Measurements from ENCODE around the gene DOCK2.

- no peak for TF ChIP-seq CTCF (IDR thresholded peaks at IDR 0.05 in 2 of 3, conservative IDR thresholded peaks at IDR 0.05 in 1 of 3; ENCODE audit: insufficient read depth in 2 of 3, low read depth in 1 of 3, low read length in 3 of 3)
- no peak for TF ChIP-seq SMAD1 (IDR thresholded peaks at IDR 0.05; ENCODE audit: low read depth, low read length, partially characterized antibody)
- no peak for TF ChIP-seq ATF2 (CRISPR knock-in tag; IDR thresholded peaks at IDR 0.05)
- TF ChIP-seq YY1 (IDR thresholded peaks at IDR 0.05; ENCODE audit: borderline replicate concordance in 1 of 3, control insufficient read depth in 1 of 3, extremely low read depth in 1 of 3, insufficient read depth in 3 of 3, insufficient read length in 1 of 3, insufficient replicate concordance in 2 of 3, low read depth in 1 of 3, low read length in 2 of 3), result no peak
- no peak for TF ChIP-seq ZBTB17 (CRISPR knock-in tag; IDR thresholded peaks at IDR 0.05)
- no peak for TF ChIP-seq TAF1 (IDR thresholded peaks at IDR 0.05; ENCODE audit: control insufficient read depth, extremely low read depth, insufficient read depth, low read length, severe bottlenecking)
- no peak for TF ChIP-seq ELF1 (tag; IDR thresholded peaks at IDR 0.05)
- no peak for TF ChIP-seq MAFK (IDR thresholded peaks at IDR 0.05; ENCODE audit: low read length)
- no peak for TF ChIP-seq MYC (IDR thresholded peaks at IDR 0.05; ENCODE audit: low read depth, low read length)
- TF ChIP-seq MYC (CRISPR knock-in tag; IDR thresholded peaks at IDR 0.05; ENCODE audit: borderline replicate concordance, low read depth), result no peak
- no peak for TF ChIP-seq FOS (IDR thresholded peaks at IDR 0.05; ENCODE audit: extremely low read depth, insufficient read length)
These were observed 401.2 kb downstream of the DOCK2 start for GRCh38 chr5:170038241-170038640.

All from K562 (cell line).